ENCODE results near the gene SULT1A2.
A peak's percentile ranks its signal among the peaks of the same experiment; 100 is the strongest.
"Not testable (repeated sequence)": the region's sequence is repeated elsewhere in the genome, so short reads cannot be mapped to it uniquely, and the experiment has no call there.

SULT1A2 gene

GRCh38 chr16:28608867-28609596 is 12.2 kb upstream of the SULT1A2 start:
- not testable (repeated sequence) for DNase-seq

DNA sequence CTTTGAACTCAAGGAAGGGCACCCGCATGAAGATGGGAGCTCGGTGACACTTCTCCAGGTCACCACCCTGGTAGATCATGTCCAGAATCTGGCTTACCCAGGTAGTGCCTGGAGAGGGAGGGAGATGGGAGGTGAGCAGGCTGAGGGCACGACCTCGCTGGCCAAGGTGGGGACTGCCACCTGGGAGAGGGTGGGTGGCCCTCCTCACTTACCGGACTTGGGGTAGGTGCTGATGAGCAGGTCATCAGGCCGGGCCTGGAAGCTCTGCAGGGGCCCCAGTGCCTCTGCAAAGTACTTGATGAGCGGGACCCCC is 11.6 kb upstream of the SULT1A2 start:
- DNase-seq: not testable (repeated sequence)

- not testable (repeated sequence) for DNase-seq
Measured at GRCh38 chr16:28607681-28608495, 11.0 kb upstream of the SULT1A2 start.

GRCh38 chr16:28607116-28607623 is 10.3 kb upstream of the SULT1A2 start:
- no peak for DNase-seq

DNA sequence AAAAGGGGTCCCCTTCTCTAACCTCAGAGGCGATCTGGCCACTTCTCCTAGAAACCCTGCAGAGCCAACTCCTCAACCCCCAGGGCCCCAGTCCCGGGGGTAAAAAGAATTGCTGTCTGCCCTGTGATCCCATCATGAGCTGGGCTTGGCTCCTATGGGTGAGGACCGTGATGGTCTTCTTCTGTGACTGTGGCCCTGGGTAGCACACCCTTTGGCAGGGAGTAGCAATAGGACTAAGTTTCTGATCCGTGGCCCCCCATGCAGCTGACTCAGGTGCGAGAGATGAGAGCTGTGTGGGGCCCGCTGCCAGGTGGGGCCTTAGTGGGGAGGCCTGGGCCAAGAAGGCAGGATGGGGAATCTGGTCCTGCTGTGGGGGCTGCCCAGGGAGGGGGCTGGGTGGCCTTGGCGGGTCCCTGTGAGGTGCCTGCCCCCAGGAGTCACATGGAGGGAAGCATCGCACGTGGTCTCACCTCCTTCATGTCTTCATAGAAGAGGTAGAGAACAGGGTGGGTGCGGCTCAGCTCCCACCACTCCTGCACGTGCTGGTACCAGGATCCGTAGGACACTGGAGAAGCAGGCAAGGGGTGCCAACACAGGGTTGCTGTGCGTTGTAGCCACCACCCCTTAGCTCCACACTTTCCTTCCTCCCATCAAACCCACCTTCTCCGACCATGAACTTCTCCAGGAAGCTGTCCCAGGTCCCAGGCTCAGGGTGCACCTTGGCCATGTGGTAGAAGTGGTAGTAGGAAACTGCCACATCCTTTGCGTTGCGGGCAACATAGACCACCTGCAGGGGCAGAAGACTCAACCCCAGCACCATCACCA is 9.7 kb upstream of the SULT1A2 start:
- no peak for DNase-seq

GRCh38 chr16:28604186-28604565 is 7.3 kb upstream of the SULT1A2 start:
- no peak for DNase-seq

GRCh38 chr16:28603381-28604185 is 6.7 kb upstream of the SULT1A2 start:
- DNase-seq: no peak

DNA sequence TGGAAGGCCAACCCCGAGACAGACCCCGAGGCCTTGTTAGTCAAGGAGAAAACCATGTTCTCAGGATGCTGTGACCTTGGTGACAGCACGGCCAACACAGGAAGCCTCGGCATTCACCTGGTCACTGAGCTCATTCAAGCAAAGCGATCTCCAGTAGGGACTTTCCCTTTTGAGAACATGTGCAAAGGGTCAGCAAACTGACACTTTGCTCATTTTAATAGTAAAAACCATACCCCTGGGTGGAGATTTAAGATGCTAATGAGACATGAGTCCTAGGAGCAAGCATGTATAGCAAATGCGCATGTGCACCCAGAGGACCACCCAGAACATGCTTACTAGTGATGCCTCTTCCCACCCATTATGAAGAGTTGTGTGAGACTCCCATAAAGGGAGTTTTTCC is 5.7 kb upstream of the SULT1A2 start:
- no peak for DNase-seq

DNA sequence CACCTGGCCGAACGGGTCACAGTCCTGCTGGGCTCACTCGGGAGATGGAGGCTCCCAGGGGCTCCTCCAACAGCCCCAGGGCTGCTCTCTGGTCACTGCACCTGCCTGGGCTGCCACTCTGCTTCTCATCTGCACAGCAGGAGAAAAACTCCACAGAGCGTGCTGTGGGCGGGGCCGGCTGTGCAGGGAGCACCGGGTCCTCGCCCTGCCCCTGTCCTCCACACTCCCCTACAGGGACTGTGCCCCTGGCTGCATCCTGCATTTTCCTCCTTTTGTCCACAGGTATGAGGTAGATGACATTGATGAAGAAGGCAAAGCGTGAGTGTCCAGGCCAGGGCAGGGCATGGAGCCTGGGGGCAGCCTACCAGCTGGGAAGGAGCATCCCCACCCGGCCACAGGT is 5.2 kb upstream of the SULT1A2 start:
- DNase-seq: not testable (repeated sequence)

DNA sequence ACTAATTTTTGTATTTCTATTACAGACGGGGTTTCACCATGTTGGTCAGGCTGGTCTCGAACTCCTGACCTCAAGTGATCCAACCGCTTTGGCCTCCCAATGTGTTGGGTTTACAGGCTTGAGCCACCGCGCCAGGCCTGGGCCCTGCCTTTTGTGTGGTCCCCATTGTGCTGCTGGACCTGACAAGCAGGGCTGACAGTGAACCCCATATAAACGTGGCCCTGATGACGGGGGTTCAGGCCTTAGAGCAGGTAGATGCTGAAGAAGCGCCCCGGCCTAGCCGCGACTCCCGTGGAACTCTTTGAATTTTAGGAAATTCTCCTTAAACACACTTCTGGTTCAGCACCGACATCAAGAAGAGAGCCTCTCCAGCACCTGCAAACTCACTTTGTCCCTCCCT is 4.7 kb upstream of the SULT1A2 start:
- DNase-seq: not testable (repeated sequence)

DNA sequence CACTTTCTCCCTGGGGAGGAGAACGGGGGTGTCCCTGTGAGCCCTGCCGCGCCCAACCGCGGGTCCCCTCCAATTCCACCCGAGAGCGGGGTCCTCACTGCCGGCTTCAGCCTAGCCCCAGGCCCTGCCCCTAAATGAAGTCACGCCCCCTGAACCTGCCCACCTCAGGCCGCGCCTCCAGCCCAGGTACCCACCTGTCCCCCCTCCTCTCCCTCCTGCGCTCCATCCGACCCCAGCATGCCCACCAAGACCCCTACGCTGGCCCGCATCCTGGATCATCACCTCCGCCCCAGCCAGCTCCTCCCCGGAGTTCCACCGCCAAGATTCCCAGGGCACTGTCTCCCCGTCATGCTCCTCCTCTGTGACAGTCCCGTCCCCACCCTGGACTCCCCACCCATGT is 4.1 kb upstream of the SULT1A2 start:
- DNase-seq: not testable (repeated sequence)

DNA sequence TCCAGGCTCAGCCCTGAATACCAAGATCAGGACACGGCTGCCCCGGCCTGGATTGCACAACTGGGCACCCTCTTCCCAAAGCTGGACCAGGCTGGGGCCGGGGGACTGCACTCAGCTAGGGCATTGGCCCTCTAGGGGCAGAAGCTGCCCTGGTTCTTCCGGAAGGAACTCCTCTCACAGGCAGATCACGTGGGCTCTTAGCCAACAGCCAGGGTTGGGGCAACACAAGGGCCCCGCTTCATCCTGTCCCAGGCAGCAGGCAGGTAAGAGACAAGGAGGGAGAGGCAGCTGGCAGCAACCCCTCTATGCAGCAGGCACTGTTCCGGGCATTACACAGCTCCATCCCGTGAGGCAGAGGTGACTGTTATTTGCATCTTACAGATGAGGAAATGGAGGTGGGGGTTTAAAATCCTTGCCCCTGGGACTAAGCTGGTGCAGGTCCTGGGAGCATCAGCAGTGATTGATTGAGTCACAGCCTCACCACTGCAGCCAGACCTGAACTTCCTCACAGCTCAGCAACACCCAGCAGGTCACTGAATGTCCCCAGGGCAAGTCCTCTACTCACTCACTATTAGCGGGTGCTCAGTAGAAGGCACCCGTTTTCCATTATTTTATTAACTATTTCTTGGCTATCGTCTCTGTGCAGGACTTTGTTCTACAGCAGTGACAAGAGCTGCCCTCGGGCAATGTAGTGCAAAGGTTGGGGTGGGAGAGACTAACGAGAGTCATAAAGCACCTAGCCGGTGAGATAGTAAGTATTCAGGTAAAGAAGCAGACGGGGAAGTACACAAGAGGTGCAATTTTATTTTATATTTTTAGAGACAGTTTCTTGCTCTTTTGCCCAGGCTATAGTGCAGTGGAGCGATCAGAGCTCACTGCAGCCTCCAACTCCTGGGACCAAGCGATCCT is 2.8 kb upstream of the SULT1A2 start:
- DNase-seq: not testable (repeated sequence)

DNA sequence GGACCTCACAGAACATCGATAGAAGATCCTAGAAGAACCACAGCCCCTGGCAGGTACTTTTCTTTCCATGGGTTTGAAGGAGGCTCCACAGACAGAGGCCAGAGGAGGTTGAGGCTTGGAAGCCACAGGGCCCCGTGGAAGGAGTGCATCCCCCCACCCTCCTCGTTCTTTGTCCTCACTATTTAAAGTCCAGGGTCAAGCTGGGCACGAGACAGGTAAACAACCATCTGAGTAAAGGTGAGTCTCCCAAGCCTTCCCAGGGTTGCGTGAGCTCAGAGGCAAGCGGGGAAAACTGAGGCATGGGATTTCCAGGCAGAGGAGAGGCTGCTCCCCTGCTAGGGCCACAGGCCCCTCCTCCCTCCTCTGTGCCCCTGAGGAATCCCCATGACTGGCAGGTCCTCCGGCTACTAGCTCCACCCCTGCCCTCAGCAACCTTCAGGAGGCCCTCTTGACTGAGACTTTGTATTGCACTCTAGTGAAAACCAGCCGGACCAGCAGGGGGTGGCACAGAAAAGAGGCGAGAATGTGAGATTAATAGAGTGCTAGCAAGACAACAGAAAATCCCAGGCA is 927 bp upstream of the SULT1A2 start:
- DNase-seq: peak; percentile 4

DNA sequence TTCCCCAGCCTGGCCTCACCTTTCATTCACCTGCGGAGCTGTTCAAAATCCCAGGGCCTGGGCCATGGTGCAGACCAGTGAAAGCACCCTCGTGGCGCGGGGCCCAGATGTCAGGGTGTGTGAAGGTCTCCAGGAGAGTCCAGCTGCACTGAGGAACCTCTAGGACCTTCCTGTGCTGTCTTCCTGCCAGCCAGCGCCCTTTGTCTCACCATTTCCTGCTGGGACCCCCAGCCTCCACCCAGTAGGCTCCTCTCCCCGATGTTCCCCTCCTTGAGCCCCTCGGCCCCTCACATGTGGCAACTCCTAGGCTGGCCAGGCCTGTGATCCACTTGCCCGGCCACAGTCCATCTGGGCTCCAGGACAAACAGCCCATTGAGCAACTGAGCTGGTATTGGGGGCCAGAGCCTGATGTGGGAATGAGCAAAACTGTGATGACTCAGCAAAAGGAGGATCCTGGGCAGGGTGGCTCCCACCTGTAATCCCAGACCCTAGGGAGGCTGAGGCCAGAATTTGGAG is 677 bp downstream of the SULT1A2 start:
- no peak for DNase-seq

DNA sequence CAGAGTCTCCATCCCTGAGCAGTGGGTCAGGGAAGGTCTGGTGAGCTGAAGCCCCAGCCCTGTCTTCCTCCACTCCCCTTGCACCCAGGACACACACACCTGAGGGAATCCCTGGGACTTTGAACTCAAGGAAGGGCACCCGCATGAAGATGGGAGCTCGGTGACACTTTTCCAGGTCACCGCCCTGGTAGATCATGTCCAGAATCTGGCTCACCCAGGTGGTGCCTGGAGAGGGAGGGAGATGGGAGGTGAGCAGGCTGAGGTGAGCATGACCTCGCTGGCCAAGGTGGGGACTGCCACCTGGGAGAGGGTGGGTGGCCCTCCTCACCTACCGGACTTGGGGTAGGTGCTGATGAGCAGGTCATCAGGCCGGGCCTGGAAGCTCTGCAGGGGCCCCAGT is 1.4 kb downstream of the SULT1A2 start:
- DNase-seq: not testable (repeated sequence)

- no peak for DNase-seq
Measured at GRCh38 chr16:28592979-28593553, 3.8 kb downstream of the SULT1A2 start.

DNA sequence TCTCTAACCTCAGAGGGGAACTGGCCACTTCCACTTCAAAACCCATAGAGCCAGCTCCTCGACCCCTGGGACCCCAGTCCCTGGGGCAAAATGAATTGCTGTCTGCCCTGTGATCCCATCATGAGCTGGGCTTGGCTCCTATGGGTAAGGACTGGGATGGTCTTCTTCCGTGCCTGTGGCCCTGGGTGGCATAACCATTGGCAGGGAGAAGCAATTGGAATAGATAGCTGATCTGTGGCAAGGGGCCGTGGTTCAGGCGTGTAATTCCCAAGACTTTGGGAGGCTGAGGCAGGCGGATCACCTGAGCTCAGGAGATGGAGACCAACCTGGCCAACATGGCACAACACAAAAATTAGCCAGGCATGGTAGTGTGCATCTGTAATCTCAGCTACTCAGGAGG is 4.3 kb downstream of the SULT1A2 start:
- DNase-seq: no peak

GRCh38 chr16:28591355-28591754 is 5.5 kb downstream of the SULT1A2 start:
- no peak for DNase-seq

- DNase-seq: no peak
Measured at GRCh38 chr16:28590384-28591340, 6.2 kb downstream of the SULT1A2 start.
